H1 (cell line): Measurements from ENCODE around the gene FPR3. TPM values are rescaled to one million over a fixed set of nuclear protein-coding genes. Genes with fewer than 3 reads are reported as not detected.

Source experiments
- CBX8 ChIP-seq: fragments of 300-800, 300-1000 bp; sonication (generic); IDR thresholded peaks from 2 replicates; pipeline ENCODE4 v1.7.1; 2016; ENCODE audit warnings: low read depth, low read length, borderline replicate concordance
- CREB1 ChIP-seq: IDR thresholded peaks from 2 replicates; pipeline ENCODE4 v1.6.1; 2012; ENCODE audit warnings: inconsistent platforms
- TCF12 ChIP-seq: IDR thresholded peaks from 2 replicates; pipeline ENCODE4 v1.6.1; 2011; ENCODE audit warnings: low read depth, mild to moderate bottlenecking, low read length
- polyA plus RNA-seq, 7 experiments: library from polyadenylated mRNA; depleted of rRNA in 3 of 7; stranded (reverse) in 5 of 7; unstranded in 2 of 7; fragments of >200 nt in 5 of 7; fragments of 200-250 nt in 2 of 7; gene quantifications; 1 replicate in 5 of 7; 2 replicates in 1 of 7; 4 replicates in 1 of 7; pipeline versions ENCODE4 v1.2.1 to v1.2.3, GENCODE V29; 2011 to 2013; ENCODE audit warnings: missing spikeins in 2 of 7, mixed read lengths in 2 of 7
- total RNA-seq: library from RNA; stranded (reverse); fragmentation: NEBNext Ultra II Directional; extraction: Animal tissue kit (Norgen Biotek cat#: 25700); gene quantifications from 2 replicates; pipeline ENCODE4 v1.2.1, GENCODE V29; 2021

The FPR3 gene
- total and polyA plus RNA-seq, 2 of the 8 experiments (the other 6 are each of a cell fraction or from before 2014, with no cell fraction given): not detected

DNA sequence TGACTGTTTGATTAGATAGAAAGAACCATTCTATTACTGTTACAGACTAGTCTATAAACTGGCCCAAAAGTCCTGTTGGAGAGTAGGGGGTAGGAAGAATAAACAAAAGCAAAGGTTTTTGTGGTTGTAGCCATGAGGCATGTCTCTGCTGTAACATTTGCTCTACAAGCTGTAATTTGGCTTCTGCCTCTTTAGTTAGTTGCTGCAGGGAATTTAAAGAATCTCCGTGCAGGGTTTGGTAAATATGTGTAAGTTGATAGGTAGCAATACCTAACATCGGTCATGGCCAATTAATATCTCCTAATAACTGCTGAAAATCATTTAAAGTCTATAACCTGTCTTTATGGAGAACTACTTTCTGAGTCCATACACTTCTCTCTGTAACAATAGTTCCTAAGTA is 13.0 kb downstream of the FPR3 start (continued):
- TF ChIP-seq CREB1: no peak
- TF ChIP-seq CBX8: no peak
- TF ChIP-seq TCF12: no peak
